Neutrophil (primary cell): Measurements from ENCODE around the gene ZFP1.
A peak's percentile ranks its signal among the peaks of the same experiment; 100 is the strongest.

Experiments used
- H3K27ac ChIP-seq: fragments of 200-600 bp; sonication (generic); 2 replicates; pipeline ENCODE4 v1.5.1; 2016; ENCODE audit warnings: mild to moderate bottlenecking, moderate library complexity
- H3K27me3 ChIP-seq: fragments of 200-600 bp; sonication (generic); 2 replicates; pipeline ENCODE4 v1.6.0; 2016; ENCODE audit warnings: mild to moderate bottlenecking
- H3K36me3 ChIP-seq: fragments of 200-600 bp; sonication (generic); 2 replicates; pipeline ENCODE4 v1.5.1; 2017
- H3K4me1 ChIP-seq, 2 experiments: fragments of 200-600 bp in 1 of 2; sonication (generic) in 1 of 2; 1 replicate in 1 of 2; 2 replicates in 1 of 2; pipeline versions ENCODE4 v1.5.1 to v1.6.1; 2013 to 2016; ENCODE audit warnings: low read depth in 1 of 2, low read length in 1 of 2, mild to moderate bottlenecking in 1 of 2, moderate library complexity in 1 of 2; ENCODE audit not compliant: control insufficient read depth in 1 of 2, insufficient read depth in 1 of 2
- H3K4me3 ChIP-seq, 2 experiments: fragments of 200-600 bp in 1 of 2; sonication (generic) in 1 of 2; 1 replicate in 1 of 2; 2 replicates in 1 of 2; pipeline ENCODE4 v1.5.1; 2013 to 2016; ENCODE audit warnings: low read depth in 1 of 2, low read length in 1 of 2, mild to moderate bottlenecking in 1 of 2, moderate library complexity in 1 of 2
- H3K9me3 ChIP-seq: fragments of 200-600 bp; sonication (generic); 2 replicates; pipeline ENCODE4 v1.5.1; 2016
- CTCF ChIP-seq: fragments of 200-600 bp; sonication (generic); IDR thresholded peaks from 2 replicates; pipeline ENCODE4 v1.5.1; 2016; ENCODE audit warnings: antibody characterized with exemption

ZFP1 gene

GRCh38 chr16:75107505-75107904 is 40.8 kb upstream of the ZFP1 start:
- Histone ChIP-seq H3K4me1 (peaks cover 70 to 76% of the 10 kb centered on the region in 2 experiments), H3K9me3 (no peaks in the 10 kb centered on the region), H3K36me3 (no peaks in the 10 kb centered on the region), H3K27me3 (peaks cover 8% of the 10 kb centered on the region), H3K27ac (no peak overlapping the region), H3K4me3 (no peak overlapping the region)
- no peak for TF ChIP-seq CTCF

- Histone ChIP-seq H3K4me1 (peaks cover 72 to 85% of the 10 kb centered on the region in 2 experiments), H3K27ac (peak overlapping the region; percentile 65), H3K9me3 (no peaks in the 10 kb centered on the region), H3K36me3 (no peaks in the 10 kb centered on the region), H3K4me3 (peak overlapping the region in 1 of 2 experiments; percentile 9), H3K27me3 (peaks cover 23% of the 10 kb centered on the region)
- TF ChIP-seq CTCF: no peak
Observed at GRCh38 chr16:75108792-75109731, 39.3 kb upstream of the ZFP1 start.

- no peak overlapping the region for H3K4me3 ChIP-seq
- H3K4me1 ChIP-seq: peaks cover 65 to 78% of the 10 kb centered on the region in 2 experiments
- peaks cover 23% of the 10 kb centered on the region for H3K27me3 ChIP-seq
- peak overlapping the region; percentile 65 for H3K27ac ChIP-seq
- no peaks in the 10 kb centered on the region for H3K36me3 ChIP-seq
- no peak for TF ChIP-seq CTCF
- no peaks in the 10 kb centered on the region for H3K9me3 ChIP-seq
Observed at GRCh38 chr16:75109732-75110243, 38.5 kb upstream of the ZFP1 start.

GRCh38 chr16:75110637-75111513 is 37.4 kb upstream of the ZFP1 start:
- H3K27ac ChIP-seq: no peak overlapping the region
- peaks cover 54 to 69% of the 10 kb centered on the region in 2 experiments for H3K4me1 ChIP-seq
- peaks cover 23% of the 10 kb centered on the region for H3K27me3 ChIP-seq
- peak overlapping the region in 1 of 2 experiments; percentile 2 for H3K4me3 ChIP-seq
- H3K9me3 ChIP-seq: no peaks in the 10 kb centered on the region
- no peaks in the 10 kb centered on the region for H3K36me3 ChIP-seq
- peak; percentile 82 for TF ChIP-seq CTCF

- Histone ChIP-seq H3K27ac (no peak overlapping the region), H3K4me1 (peaks cover 47 to 69% of the 10 kb centered on the region in 2 experiments), H3K27me3 (peaks cover 23% of the 10 kb centered on the region), H3K36me3 (no peaks in the 10 kb centered on the region), H3K4me3 (no peak overlapping the region), H3K9me3 (no peaks in the 10 kb centered on the region)
- TF ChIP-seq CTCF: no peak
Observed at GRCh38 chr16:75111514-75111940, 36.8 kb upstream of the ZFP1 start.
